Endothelial cell of umbilical vein (primary cell): Measurements from ENCODE around the gene GRIN3A. TPM values are rescaled to one million over a fixed set of nuclear protein-coding genes. Genes with fewer than 3 reads are reported as not detected.
"Not testable (repeated sequence)": the region's sequence is repeated elsewhere in the genome, so short reads cannot be mapped to it uniquely, and the experiment has no call there.

ENCODE experiments used
- BruUV-seq: library from RNA; stranded (reverse); fragments of 400-500 nt; replicated peaks from 2 replicates; lab custom pipeline; 2021; lab: Mats Ljungman, UMichigan
- CTCF ChIA-PET: fragments of 300-600, 350-600 bp; sonication (Branson Sonifier 250); formaldehyde crosslinking; loops from one replicate; lab custom pipeline; 2021; ENCODE audit warnings: antibody characterized with exemption, inconsistent platforms; lab: Charles Lee
- POLR2A ChIA-PET: fragments of 300-600, 350-600 bp; sonication (Branson Sonifier 250); formaldehyde crosslinking; loops from one replicate; lab custom pipeline; 2021; ENCODE audit warnings: antibody characterized with exemption, inconsistent platforms; lab: Charles Lee
- DNase-seq: peaks from one replicate; pipeline ENCODE4 v3.0.0-alpha.2; 2011; ENCODE audit warnings: low read depth, low spot score
- FAIRE-seq: peaks from 2 replicates; lab custom pipeline; 2011; peaks lifted over from hg19 to GRCh38; lab: Jason Lieb, UNC
- H2AFZ ChIP-seq: 2 replicates; pipeline ENCODE4 v1.6.0; 2012; ENCODE audit warnings: low read depth, low read length, control low read depth, inconsistent platforms
- H3K27ac ChIP-seq: 2 replicates; pipeline ENCODE4 v1.5.1; 2011; ENCODE audit warnings: low read depth, mild to moderate bottlenecking, control low read depth, low read length, moderate library complexity; ENCODE audit not compliant: insufficient read depth
- H3K27me3 ChIP-seq, 2 experiments: 2 replicates each; pipeline versions ENCODE4 v1.6.0 to v1.6.1; 2011; ENCODE audit warnings: low read length in 2 of 2, mixed read lengths in 1 of 2; ENCODE audit not compliant: control insufficient read depth in 2 of 2, insufficient read depth in 2 of 2
- H3K36me3 ChIP-seq, 2 experiments: 2 replicates in 1 of 2; 3 replicates in 1 of 2; pipeline ENCODE4 v1.5.1; 2011; ENCODE audit warnings: low read length in 2 of 2, mild to moderate bottlenecking in 1 of 2, moderate library complexity in 1 of 2; ENCODE audit not compliant: control insufficient read depth in 2 of 2, insufficient read depth in 2 of 2; ENCODE audit errors: extremely low read depth in 1 of 2
- H3K4me1 ChIP-seq: 3 replicates; pipeline ENCODE4 v1.5.1; 2011; ENCODE audit warnings: mild to moderate bottlenecking, low read length; ENCODE audit not compliant: control insufficient read depth, insufficient read depth; ENCODE audit errors: extremely low read depth
- H3K4me2 ChIP-seq: 2 replicates; pipeline ENCODE4 v1.6.1; 2011; ENCODE audit warnings: low read length, control low read depth, mixed read lengths; ENCODE audit not compliant: insufficient read depth
- H3K4me3 ChIP-seq, 3 experiments: fragments of 200-600 bp in 1 of 3; sonication (generic), shearing (Covaris generic) in 1 of 3; replicated peaks in 1 of 3; 2 replicates each; pipeline ENCODE4 v1.5.1; 2011 to 2016; ENCODE audit warnings: control low read depth in 3 of 3, low read length in 3 of 3, mild to moderate bottlenecking in 2 of 3, inconsistent platforms in 1 of 3, low read depth in 1 of 3, moderate library complexity in 1 of 3; ENCODE audit not compliant: insufficient read depth in 1 of 3
- H3K79me2 ChIP-seq: 2 replicates; pipeline ENCODE4 v1.6.0; 2012; ENCODE audit warnings: low read length, inconsistent platforms; ENCODE audit not compliant: control insufficient read depth, insufficient read depth
- H3K9ac ChIP-seq: replicated peaks from 2 replicates; pipeline ENCODE3; 2011; ENCODE audit warnings: low read length, control low read depth; ENCODE audit not compliant: insufficient read depth; ENCODE audit errors: extremely low read depth
- H3K9me1 ChIP-seq: replicated peaks from 3 replicates; pipeline ENCODE4 v1.6.0; 2011; ENCODE audit warnings: mild to moderate bottlenecking, low read length; ENCODE audit not compliant: control insufficient read depth, insufficient read depth; ENCODE audit errors: extremely low read depth
- H3K9me3 ChIP-seq: replicated peaks from 2 replicates; pipeline ENCODE4 v1.5.1; 2012; ENCODE audit warnings: low read length, inconsistent platforms; ENCODE audit not compliant: control insufficient read depth, insufficient read depth
- H4K20me1 ChIP-seq: replicated peaks from 2 replicates; pipeline ENCODE3; 2011; ENCODE audit warnings: mild to moderate bottlenecking, low read length; ENCODE audit not compliant: control insufficient read depth, insufficient read depth; ENCODE audit errors: extremely low read depth
- CTCF ChIP-seq, 2 donors: IDR thresholded peaks; 1 replicate in 1 of 2; 2 replicates in 1 of 2; pipeline ENCODE4 v1.5.1; 2011; ENCODE audit warnings: low read length in 2 of 2, mild to moderate bottlenecking in 2 of 2, moderate library complexity in 2 of 2, control low read depth in 1 of 2, inconsistent platforms in 1 of 2, low read depth in 1 of 2; ENCODE audit not compliant: insufficient read depth in 1 of 2; ENCODE audit errors: extremely low read depth in 1 of 2
- EZH2 ChIP-seq: IDR thresholded peaks from 2 replicates; pipeline ENCODE4 v1.6.1; 2012; ENCODE audit warnings: borderline replicate concordance, low read depth, mild to moderate bottlenecking, moderate library complexity, low read length, inconsistent platforms; ENCODE audit not compliant: severe bottlenecking
- FOS ChIP-seq: IDR thresholded peaks from 2 replicates; pipeline ENCODE4 v1.6.1; 2011; ENCODE audit warnings: mild to moderate bottlenecking, low read length, moderate library complexity, borderline replicate concordance; ENCODE audit not compliant: insufficient read depth
- GATA2 ChIP-seq: IDR thresholded peaks from 2 replicates; pipeline ENCODE4 v1.7.0; 2011; ENCODE audit warnings: low read depth, mild to moderate bottlenecking, moderate library complexity, mixed read lengths, low read length; ENCODE audit not compliant: insufficient read length, insufficient read depth
- JUN ChIP-seq: IDR thresholded peaks from 2 replicates; pipeline ENCODE4 v1.6.1; 2011; ENCODE audit warnings: borderline replicate concordance, low read depth; ENCODE audit not compliant: insufficient read length, insufficient read depth
- MAX ChIP-seq: IDR thresholded peaks from 2 replicates; pipeline ENCODE4 v1.6.1; 2011; ENCODE audit not compliant: insufficient read depth, insufficient read length
- MYC ChIP-seq: IDR thresholded peaks from one replicate; pipeline ENCODE4 v1.6.1; 2011; ENCODE audit warnings: mild to moderate bottlenecking, low read depth, low read length
- POLR2A ChIP-seq: IDR thresholded peaks from 2 replicates; pipeline ENCODE4 v1.6.1; 2012; ENCODE audit warnings: low read depth, mild to moderate bottlenecking, control low read depth, low read length
- POLR2AphosphoS5 ChIP-seq: IDR thresholded peaks from 2 replicates; pipeline ENCODE4 v1.6.1; 2012; ENCODE audit warnings: low read depth, mild to moderate bottlenecking, control low read depth, low read length, moderate library complexity; ENCODE audit not compliant: insufficient read depth
- dilution Hi-C: fragments of 300-500 bp; cut with MboI; formaldehyde crosslinking; loops from one replicate; pipeline ENCODE4 v1.15.0; 2019; ENCODE audit warnings: low sequenced_read_pairs; ENCODE audit not compliant: extremely low pct_ligation_motif_present
- intact Hi-C: fragments of 100-400 bp; cut with micrococcal nuclease; formaldehyde crosslinking; loops from one replicate; pipeline ENCODE4 v1.10.0; 2022
- polyA plus RNA-seq, 4 experiments: library from polyadenylated mRNA; depleted of rRNA in 3 of 4; stranded (reverse) in 3 of 4; unstranded in 1 of 4; fragments of >200 nt; gene quantifications; 2 replicates each; pipeline versions ENCODE4 v1.2.1 to v1.2.3, GENCODE V29; 2011 to 2012; ENCODE audit warnings: missing spikeins in 1 of 4
- total RNA-seq: library from RNA; stranded (reverse); gene quantifications from 2 replicates; pipeline ENCODE4 v1.2.3, GENCODE V29; 2021

GRIN3A gene
- total and polyA plus RNA-seq, 2 donors (not counting 3 experiments of a cell fraction or from before 2014, with no cell fraction given): not detected

- ChIA-PET CTCF (no interaction called here), POLR2A (no interaction called here)
- dilution Hi-C loops: no loop called here
- intact Hi-C loops: no loop called here
- H3K4me2 ChIP-seq: no peak overlapping the region
- H3K79me2 ChIP-seq: no peaks in the 10 kb centered on the region
- H3K4me1 ChIP-seq: no peaks in the 10 kb centered on the region
- no peak overlapping the region for H3K4me3 ChIP-seq
- TF ChIP-seq JUN (no peak), CTCF (IDR thresholded peaks at IDR 0.05; ENCODE audit: extremely low read depth in 1 of 2, insufficient read depth in 1 of 2, low read depth in 1 of 2, low read length in 2 of 2) (no peak), POLR2A (no peak), FOS (no peak), GATA2 (no peak), POLR2AphosphoS5 (no peak), MYC (no peak), EZH2 (no peak), MAX (no peak)
- H3K27ac ChIP-seq: no peak overlapping the region
- H3K9ac ChIP-seq: no peak overlapping the region
- no peaks in the 10 kb centered on the region for H4K20me1 ChIP-seq
- peaks cover 7% of the 10 kb centered on the region in 2 experiments for H3K36me3 ChIP-seq
- no peak for FAIRE-seq
- BruUV-seq: no TSS peak
- H3K27me3 ChIP-seq: no peaks in the 10 kb centered on the region
- H2AFZ ChIP-seq: no peak overlapping the region
- no peaks in the 10 kb centered on the region for H3K9me1 ChIP-seq
- H3K9me3 ChIP-seq: no peaks in the 10 kb centered on the region
- DNase-seq: no peak
Measured at GRCh38 chr9:101561740-101562139, 176.7 kb downstream of the GRIN3A start.

DNA sequence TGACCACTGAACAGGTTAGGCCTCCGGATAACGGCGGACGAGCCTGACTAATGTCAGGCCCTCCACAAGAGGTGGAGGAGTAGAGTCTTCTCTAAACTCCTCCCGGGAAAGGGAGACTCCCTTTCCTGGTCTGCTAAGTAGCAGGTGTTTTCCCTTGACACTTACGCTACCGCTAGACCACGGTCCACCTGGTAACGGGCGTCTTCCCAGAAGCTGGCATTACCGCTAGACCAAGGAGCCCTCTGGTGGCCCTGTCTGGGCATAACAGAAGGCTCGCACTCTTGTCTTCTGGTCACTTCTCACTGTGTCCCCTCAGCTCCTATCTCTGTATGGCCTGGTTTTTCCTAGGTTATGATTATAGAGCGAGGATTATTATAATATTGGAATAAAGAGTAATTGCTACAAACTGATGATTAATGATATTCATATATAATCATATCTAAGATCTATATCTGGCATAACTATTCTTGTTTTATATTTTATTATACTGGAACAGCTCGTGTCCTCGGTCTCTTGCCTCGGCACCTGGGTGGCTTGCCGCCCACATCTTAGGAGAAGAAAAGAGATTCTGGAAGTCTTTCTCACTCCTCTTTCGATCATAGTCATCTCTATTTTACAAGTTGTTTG lies 188.9 kb downstream of the GRIN3A start:
- H3K4me3 ChIP-seq, H3K9me3 ChIP-seq, H3K27me3 ChIP-seq, H3K27ac ChIP-seq, H4K20me1 ChIP-seq, H3K9ac ChIP-seq, H3K79me2 ChIP-seq, H3K9me1 ChIP-seq, BruUV-seq, H3K4me2 ChIP-seq, DNase-seq, dilution Hi-C loops, POLR2A ChIA-PET, intact Hi-C loops, H2AFZ ChIP-seq, H3K4me1 ChIP-seq, FAIRE-seq: not testable (repeated sequence)
- CTCF ChIA-PET: interaction anchor here (0.8 to 1.3 kb wide), 2 partner anchors 20 to 91 kb away, joined by 3 to 7 read pairs; no protein-coding TSS in a partner anchor
- peaks cover 15 to 26% of the 10 kb centered on the region in 2 experiments for H3K36me3 ChIP-seq
